GM23338 (cell line): ENCODE measurements around the gene TSPAN3. TPM values are rescaled to one million over a fixed set of nuclear protein-coding genes. Genes with fewer than 3 reads are reported as not detected.

Experiments used
- ATAC-seq: fragments of 200-7000 bp; cut with Tn5 transposase; 3 replicates; pipeline ENCODE4 v1.9.1; 2020
- DNase-seq: peaks from one replicate; pipeline ENCODE4 v3.0.0-alpha.2; 2015; ENCODE audit warnings: low spot score
- H2AFZ ChIP-seq: fragments of 200-600 bp; sonication (generic); 2 replicates; pipeline ENCODE4 v1.8.0; 2016; ENCODE audit warnings: antibody characterized with exemption, mild to moderate bottlenecking, moderate library complexity
- H3F3A ChIP-seq: fragments of 200-600 bp; sonication (generic); replicated peaks from 2 replicates; pipeline ENCODE4 v1.8.0; 2017; ENCODE audit warnings: antibody characterized with exemption, mixed run types, low read depth
- H3K27ac ChIP-seq: fragments of 200-600 bp; sonication (generic); 2 replicates; pipeline ENCODE4 v1.6.1; 2016; ENCODE audit warnings: low read depth
- H3K27me3 ChIP-seq: fragments of 200-600 bp; sonication (generic); 2 replicates; pipeline ENCODE4 v1.8.0; 2016; ENCODE audit warnings: mild to moderate bottlenecking, mixed run types, moderate library complexity; ENCODE audit not compliant: insufficient read depth
- H3K36me3 ChIP-seq: fragments of 200-600 bp; sonication (generic); 2 replicates; pipeline ENCODE4 v1.8.0; 2016; ENCODE audit warnings: mild to moderate bottlenecking; ENCODE audit not compliant: insufficient read depth
- H3K4me1 ChIP-seq: fragments of 200-600 bp; sonication (generic); 2 replicates; pipeline ENCODE4 v1.8.0; 2016; ENCODE audit warnings: mild to moderate bottlenecking, moderate library complexity; ENCODE audit not compliant: insufficient read depth
- H3K4me2 ChIP-seq: fragments of 200-600 bp; sonication (generic); 2 replicates; pipeline ENCODE4 v1.7.1; 2017; ENCODE audit warnings: mixed run types
- H3K4me3 ChIP-seq: fragments of 200-600 bp; sonication (generic); 2 replicates; pipeline ENCODE4 v1.6.1; 2016; ENCODE audit warnings: mixed run types
- H3K79me2 ChIP-seq: fragments of 200-600 bp; sonication (generic); replicated peaks from 2 replicates; pipeline ENCODE4 v1.8.0; 2017; ENCODE audit warnings: mild to moderate bottlenecking; ENCODE audit not compliant: insufficient read depth
- H3K9me2 ChIP-seq: fragments of 200-600 bp; sonication (generic); 2 replicates; pipeline ENCODE4 v1.8.0; 2017; ENCODE audit not compliant: insufficient read depth
- H4K20me1 ChIP-seq: fragments of 200-600 bp; sonication (generic); replicated peaks from 2 replicates; pipeline ENCODE4 v1.8.0; 2017; ENCODE audit warnings: mild to moderate bottlenecking; ENCODE audit not compliant: insufficient read depth
- H3K27ac Mint-ChIP-seq: 2 replicates; pipeline ENCODE4 v1.8.0; 2020; ENCODE audit warnings: inconsistent platforms, mild to moderate bottlenecking, moderate library complexity, mixed read lengths
- H3K27me3 Mint-ChIP-seq: 3 replicates; pipeline ENCODE4 v1.8.0; 2022; ENCODE audit warnings: low read depth, mild to moderate bottlenecking, moderate library complexity, mixed read lengths, inconsistent platforms; ENCODE audit not compliant: insufficient read depth, poor library complexity
- H3K36me3 Mint-ChIP-seq: 3 replicates; pipeline ENCODE4 v1.8.0; 2021; ENCODE audit warnings: low read depth, mild to moderate bottlenecking, inconsistent platforms, moderate library complexity, mixed read lengths
- H3K4me1 Mint-ChIP-seq: 3 replicates; pipeline ENCODE4 v1.8.0; 2020; ENCODE audit warnings: mild to moderate bottlenecking, inconsistent platforms, mixed read lengths
- H3K4me3 Mint-ChIP-seq: 3 replicates; pipeline ENCODE4 v1.8.0; 2021; ENCODE audit warnings: moderate library complexity, mild to moderate bottlenecking, inconsistent platforms, mixed read lengths
- H3K9me3 Mint-ChIP-seq: 3 replicates; pipeline ENCODE4 v1.8.0; 2020; ENCODE audit warnings: moderate library complexity, mild to moderate bottlenecking, inconsistent platforms, mixed read lengths
- CTCF ChIP-seq, 2 experiments: fragments of 200-600 bp in 1 of 2; sonication (generic) in 1 of 2; conservative IDR thresholded peaks; 2 replicates each; pipeline versions ENCODE4 v1.5.1 to v1.6.1; 2016 to 2017; ENCODE audit warnings: antibody characterized with exemption in 2 of 2, low read depth in 2 of 2, mild to moderate bottlenecking in 2 of 2, moderate library complexity in 1 of 2
- ETS1 ChIP-seq: IDR thresholded peaks from 2 replicates; pipeline ENCODE4 v1.6.1; 2016; ENCODE audit warnings: antibody characterized with exemption
- EZH2 ChIP-seq: fragments of 200-600 bp; sonication (generic); IDR thresholded peaks from one replicate; pipeline ENCODE4 v1.8.0; 2017; ENCODE audit warnings: antibody characterized with exemption, mild to moderate bottlenecking, low read depth; ENCODE audit not compliant: unreplicated experiment
- NANOG ChIP-seq: IDR thresholded peaks from 2 replicates; pipeline ENCODE4 v1.6.1; 2016; ENCODE audit warnings: antibody characterized with exemption, borderline replicate concordance
- POLR2AphosphoS5 ChIP-seq: IDR thresholded peaks from 2 replicates; pipeline ENCODE4 v1.6.1; 2016; ENCODE audit warnings: antibody characterized with exemption, low read depth
- ZNF114 ChIP-seq: fragments of 250-450 bp; sonication (Bioruptor Pico); IDR thresholded peaks from 2 replicates; pipeline ENCODE4 v1.5.0; 2020; ENCODE audit warnings: mild to moderate bottlenecking, moderate library complexity
- ZNF331 ChIP-seq: fragments of 250-450 bp; sonication (Bioruptor Pico); IDR thresholded peaks from 2 replicates; pipeline ENCODE4 v1.5.0; 2020; ENCODE audit warnings: low read depth, mild to moderate bottlenecking, moderate library complexity
- ZNF462 ChIP-seq: fragments of 250-450 bp; sonication (Bioruptor Pico); IDR thresholded peaks from 2 replicates; pipeline ENCODE4 v1.5.0; 2020; ENCODE audit warnings: mild to moderate bottlenecking, moderate library complexity
- polyA plus RNA-seq: library from polyadenylated mRNA; unstranded; fragments of >200 nt; fragmentation: Nextera tagmentation; extraction: Ambion mirVana; gene quantifications from 2 replicates; pipeline ENCODE4 v1.2.1, GENCODE V29; 2016
- total RNA-seq: library from RNA; depleted of rRNA; stranded (reverse); fragments of >200 nt; shearing (Covaris generic); gene quantifications from 2 replicates; pipeline ENCODE4 v1.2.3, GENCODE V29; 2014

Gene TSPAN3
- total and polyA plus RNA-seq, 2 experiments from 2014 or later: 72.5 to 159 TPM

- H3K36me3 Mint-ChIP-seq: peaks cover 36% of the 10 kb centered on the region
- Histone ChIP-seq H3K4me2 (no peak overlapping the region), H3F3A (no peaks in the 10 kb centered on the region), H3K27ac (no peak overlapping the region), H3K36me3 (no peaks in the 10 kb centered on the region), H3K79me2 (no peaks in the 10 kb centered on the region), H3K9me2 (no peaks in the 10 kb centered on the region), H4K20me1 (no peaks in the 10 kb centered on the region), H3K4me1 (no peaks in the 10 kb centered on the region), H2AFZ (no peak overlapping the region), H3K4me3 (no peak overlapping the region), H3K27me3 (no peaks in the 10 kb centered on the region)
- DNase-seq: peak; percentile 79
- TF ChIP-seq CTCF (conservative IDR thresholded peaks at IDR 0.05; ENCODE audit: low read depth in 2 of 2) (peak; percentile 75 to 85), ZNF331 (CRISPR knock-in tag) (no peak)
- ATAC-seq: peak; percentile 67
- H3K27ac Mint-ChIP-seq: peak overlapping the region; percentile 56; the same call in 1 of the 2 replicates
- peaks cover 29% of the 10 kb centered on the region for H3K9me3 Mint-ChIP-seq
- no peak overlapping the region; the same call in 2 of the 3 replicates for H3K4me3 Mint-ChIP-seq
- peaks cover 14% of the 10 kb centered on the region for H3K4me1 Mint-ChIP-seq
- H3K27me3 Mint-ChIP-seq: peaks cover 35% of the 10 kb centered on the region
Measured at GRCh38 chr15:77034695-77035489, 36.0 kb downstream of the TSPAN3 start.

GRCh38 chr15:77033729-77034671 lies 36.9 kb downstream of the TSPAN3 start:
- no peaks in the 10 kb centered on the region for H3K9me2 ChIP-seq
- ATAC-seq (no peak), DNase-seq (no peak)
- H3K27ac ChIP-seq: no peak overlapping the region
- H3K9me3 Mint-ChIP-seq: peaks cover 22% of the 10 kb centered on the region
- H3F3A ChIP-seq: no peaks in the 10 kb centered on the region
- H4K20me1 ChIP-seq: no peaks in the 10 kb centered on the region
- peaks cover 43% of the 10 kb centered on the region for H3K27me3 Mint-ChIP-seq
- peaks cover 14% of the 10 kb centered on the region for H3K4me1 Mint-ChIP-seq
- no peaks in the 10 kb centered on the region; the same call in 1 of the 2 replicates for H3K4me1 ChIP-seq
- H3K36me3 Mint-ChIP-seq: peaks cover 27% of the 10 kb centered on the region
- no peaks in the 10 kb centered on the region for H3K36me3 ChIP-seq
- H3K4me2 ChIP-seq: no peak overlapping the region
- 0 out of 2 replicates have a peak, but pooled peaks cover under 1% of the 10 kb centered on the region for H3K27me3 ChIP-seq
- no peak overlapping the region for H3K4me3 ChIP-seq
- H2AFZ ChIP-seq: no peak overlapping the region
- H3K27ac Mint-ChIP-seq: peak overlapping the region; percentile 56; the same call in 1 of the 2 replicates
- H3K4me3 Mint-ChIP-seq: no peak overlapping the region; the same call in 2 of the 3 replicates
- H3K79me2 ChIP-seq: no peaks in the 10 kb centered on the region
- no peak for TF ChIP-seq NANOG
- TF ChIP-seq ETS1: no peak
- no peak for TF ChIP-seq POLR2AphosphoS5
- no peak for TF ChIP-seq EZH2
- no peak for TF ChIP-seq ZNF462 (CRISPR knock-in tag)
- TF ChIP-seq ZNF114 (CRISPR knock-in tag): no peak
